GM04504 (cell line): ENCODE measurements around the gene EPB41L4A.
"Not testable (repeated sequence)": the region's sequence is repeated elsewhere in the genome, so short reads cannot be mapped to it uniquely, and the experiment has no call there.

Experiments
- DNase-seq: peaks from one replicate; pipeline ENCODE4 v3.0.0-alpha.2; 2012; ENCODE audit warnings: low read depth

The EPB41L4A gene

GRCh38 chr5:112253478-112254250 lies 165.4 kb downstream of the EPB41L4A start:
- no peak for DNase-seq

- DNase-seq, result no peak
Measured at GRCh38 chr5:112250551-112250950, 168.5 kb downstream of the EPB41L4A start.

GRCh38 chr5:112248623-112249022 lies 170.5 kb downstream of the EPB41L4A start:
- DNase-seq, result no peak

- DNase-seq, result no peak
Measured at GRCh38 chr5:112247960-112248359, 171.1 kb downstream of the EPB41L4A start.

GRCh38 chr5:112245656-112246055 lies 173.4 kb downstream of the EPB41L4A start:
- DNase-seq, result no peak

- DNase-seq, result no peak
Measured at GRCh38 chr5:112239996-112240395, 179.1 kb downstream of the EPB41L4A start.

- DNase-seq, result no peak
Measured at GRCh38 chr5:112238473-112238872, 180.6 kb downstream of the EPB41L4A start.

- no peak for DNase-seq
Measured at GRCh38 chr5:112237456-112237855, 181.6 kb downstream of the EPB41L4A start.

- DNase-seq, result no peak
Measured at GRCh38 chr5:112234000-112234399, 185.1 kb downstream of the EPB41L4A start.

GRCh38 chr5:112232667-112233066 lies 186.4 kb downstream of the EPB41L4A start:
- DNase-seq, result no peak

GRCh38 chr5:112230606-112231005 lies 188.5 kb downstream of the EPB41L4A start:
- no peak for DNase-seq

- DNase-seq, result peak; percentile 5
Measured at GRCh38 chr5:112228667-112229066, 190.4 kb downstream of the EPB41L4A start.

- DNase-seq, result no peak
Measured at GRCh38 chr5:112227911-112228631, 191.0 kb downstream of the EPB41L4A start.

GRCh38 chr5:112226215-112226614 lies 192.9 kb downstream of the EPB41L4A start:
- DNase-seq, result no peak

GRCh38 chr5:112222997-112223396 lies 196.1 kb downstream of the EPB41L4A start:
- not testable (repeated sequence) for DNase-seq

GRCh38 chr5:112221128-112221527 lies 197.9 kb downstream of the EPB41L4A start:
- no peak for DNase-seq

- no peak for DNase-seq
Measured at GRCh38 chr5:112219000-112219399, 200.1 kb downstream of the EPB41L4A start.

GRCh38 chr5:112217843-112218579 lies 201.1 kb downstream of the EPB41L4A start:
- DNase-seq, result no peak

- no peak for DNase-seq
Measured at GRCh38 chr5:112216140-112216539, 202.9 kb downstream of the EPB41L4A start.

GRCh38 chr5:112210430-112211005 lies 208.6 kb downstream of the EPB41L4A start:
- peak; percentile 4 for DNase-seq

GRCh38 chr5:112208699-112209615 lies 210.1 kb downstream of the EPB41L4A start:
- DNase-seq, result no peak
